DOHH2 (cell line): ENCODE measurements around the gene CLSTN1.

Source experiments
- H3F3A ChIP-seq: fragments of 200-600 bp; sonication (generic), shearing (Covaris generic); 2 replicates; pipeline ENCODE4 v1.6.0; 2016; ENCODE audit warnings: antibody characterized with exemption, mild to moderate bottlenecking; ENCODE audit not compliant: control insufficient read depth, insufficient read depth
- H3K27ac ChIP-seq: fragments of 200-600 bp; sonication (generic); 2 replicates; pipeline ENCODE4 v1.5.1; 2014; ENCODE audit warnings: low read depth, mild to moderate bottlenecking, low read length, moderate library complexity
- H3K27me3 ChIP-seq: fragments of 200-600 bp; sonication (generic); 2 replicates; pipeline ENCODE4 v1.6.1; 2014; ENCODE audit warnings: mild to moderate bottlenecking, low read length, mixed read lengths; ENCODE audit not compliant: control insufficient read depth
- H3K36me3 ChIP-seq: fragments of 200-600 bp; sonication (generic); 2 replicates; pipeline ENCODE4 v1.6.1; 2014; ENCODE audit warnings: mild to moderate bottlenecking, low read length, moderate library complexity, mixed read lengths; ENCODE audit not compliant: control insufficient read depth
- H3K4me1 ChIP-seq: fragments of 200-600 bp; sonication (generic); 2 replicates; pipeline ENCODE4 v1.6.1; 2014; ENCODE audit warnings: mild to moderate bottlenecking, low read length, mixed read lengths; ENCODE audit not compliant: control insufficient read depth
- H3K4me2 ChIP-seq: fragments of 200-600 bp; sonication (generic); 2 replicates; pipeline ENCODE4 v1.6.0; 2014; ENCODE audit warnings: mild to moderate bottlenecking, low read length, moderate library complexity
- H3K4me3 ChIP-seq: fragments of 200-600 bp; sonication (generic); 2 replicates; pipeline ENCODE4 v1.5.1; 2014; ENCODE audit warnings: mild to moderate bottlenecking, low read length, mixed read lengths
- H3K79me2 ChIP-seq: fragments of 200-600 bp; sonication (generic); 2 replicates; pipeline ENCODE4 v1.6.1; 2014; ENCODE audit warnings: mild to moderate bottlenecking, low read length, mixed read lengths; ENCODE audit not compliant: control insufficient read depth
- H3K9me2 ChIP-seq: fragments of 200-600 bp; sonication (generic); replicated peaks from 2 replicates; pipeline ENCODE4 v1.6.1; 2014; ENCODE audit warnings: mild to moderate bottlenecking, low read length, mixed read lengths; ENCODE audit not compliant: control insufficient read depth
- H3K9me3 ChIP-seq: fragments of 200-600 bp; sonication (generic); 2 replicates; pipeline ENCODE4 v1.6.1; 2014; ENCODE audit warnings: antibody characterized with exemption, low read length, mixed read lengths; ENCODE audit not compliant: control insufficient read depth, insufficient read depth
- H4K20me1 ChIP-seq: fragments of 200-600 bp; sonication (generic); 2 replicates; pipeline ENCODE4 v1.6.0; 2014; ENCODE audit warnings: low read depth, mild to moderate bottlenecking, antibody characterized with exemption, low read length, moderate library complexity; ENCODE audit not compliant: control insufficient read depth, insufficient read depth
- EZH2phosphoT487 ChIP-seq: fragments of 200-600 bp; sonication (generic); IDR thresholded peaks from 2 replicates; pipeline ENCODE4 v1.6.1; 2017; ENCODE audit warnings: borderline replicate concordance, mild to moderate bottlenecking, antibody characterized with exemption, low read length, moderate library complexity, mixed read lengths
- TF ChIP-seq, protein P1 (sequence below): fragments of 200-600 bp; sonication (generic); IDR thresholded peaks from one replicate; pipeline ENCODE4 v1.5.1; 2014; ENCODE audit warnings: antibody characterized with exemption, mild to moderate bottlenecking, low read depth, low read length; ENCODE audit not compliant: poor library complexity, severe bottlenecking

Gene CLSTN1

GRCh38 chr1:9811239-9811966 lies 12.4 kb downstream of the CLSTN1 start:
- TF ChIP-seq, protein P1, sequence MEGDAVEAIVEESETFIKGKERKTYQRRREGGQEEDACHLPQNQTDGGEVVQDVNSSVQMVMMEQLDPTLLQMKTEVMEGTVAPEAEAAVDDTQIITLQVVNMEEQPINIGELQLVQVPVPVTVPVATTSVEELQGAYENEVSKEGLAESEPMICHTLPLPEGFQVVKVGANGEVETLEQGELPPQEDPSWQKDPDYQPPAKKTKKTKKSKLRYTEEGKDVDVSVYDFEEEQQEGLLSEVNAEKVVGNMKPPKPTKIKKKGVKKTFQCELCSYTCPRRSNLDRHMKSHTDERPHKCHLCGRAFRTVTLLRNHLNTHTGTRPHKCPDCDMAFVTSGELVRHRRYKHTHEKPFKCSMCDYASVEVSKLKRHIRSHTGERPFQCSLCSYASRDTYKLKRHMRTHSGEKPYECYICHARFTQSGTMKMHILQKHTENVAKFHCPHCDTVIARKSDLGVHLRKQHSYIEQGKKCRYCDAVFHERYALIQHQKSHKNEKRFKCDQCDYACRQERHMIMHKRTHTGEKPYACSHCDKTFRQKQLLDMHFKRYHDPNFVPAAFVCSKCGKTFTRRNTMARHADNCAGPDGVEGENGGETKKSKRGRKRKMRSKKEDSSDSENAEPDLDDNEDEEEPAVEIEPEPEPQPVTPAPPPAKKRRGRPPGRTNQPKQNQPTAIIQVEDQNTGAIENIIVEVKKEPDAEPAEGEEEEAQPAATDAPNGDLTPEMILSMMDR: no peak
- no peak for TF ChIP-seq EZH2phosphoT487
- Histone ChIP-seq H3K9me2 (no peaks in the 10 kb centered on the region), H3K4me3 (no peak overlapping the region), H3F3A (peaks cover 6% of the 10 kb centered on the region), H3K36me3 (peaks cover 53% of the 10 kb centered on the region), H3K9me3 (no peaks in the 10 kb centered on the region), H3K4me1 (peaks cover 89% of the 10 kb centered on the region), H3K4me2 (no peak overlapping the region), H4K20me1 (peaks cover 13% of the 10 kb centered on the region), H3K79me2 (peaks cover 99% of the 10 kb centered on the region), H3K27me3 (no peaks in the 10 kb centered on the region), H3K27ac (no peak overlapping the region)

- Histone ChIP-seq H3K4me1 (peaks cover 83% of the 10 kb centered on the region), H4K20me1 (peaks cover 9% of the 10 kb centered on the region), H3K9me2 (no peaks in the 10 kb centered on the region), H3K4me3 (no peak overlapping the region), H3K79me2 (peaks cover 99% of the 10 kb centered on the region), H3K27ac (no peak overlapping the region), H3K36me3 (peaks cover 44% of the 10 kb centered on the region), H3F3A (no peaks in the 10 kb centered on the region; the same call in none of the 2 replicates), H3K4me2 (no peak overlapping the region), H3K27me3 (no peaks in the 10 kb centered on the region), H3K9me3 (no peaks in the 10 kb centered on the region)
- TF ChIP-seq, protein P1: no peak
- TF ChIP-seq EZH2phosphoT487: no peak
These were observed 14.7 kb downstream of the CLSTN1 start for GRCh38 chr1:9809100-9809510.

DNA sequence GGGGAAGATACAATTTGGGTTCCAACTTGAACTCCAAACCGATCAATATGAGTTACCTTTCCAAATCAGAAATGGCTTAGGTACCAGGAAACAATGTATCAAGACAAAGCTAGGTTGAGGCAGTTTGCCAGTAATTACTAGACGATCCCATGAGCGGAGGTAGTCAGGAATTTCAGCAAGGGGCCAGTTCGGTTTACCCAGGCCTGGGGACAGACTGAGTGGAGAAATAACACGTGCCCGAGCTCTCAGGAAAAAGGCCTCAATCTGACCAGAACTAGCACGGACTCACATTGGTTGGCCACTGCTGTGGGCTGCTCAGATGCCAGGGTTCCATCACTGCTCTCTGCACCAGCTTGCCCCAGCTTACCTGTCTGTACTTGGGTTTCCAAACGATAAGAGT lies 15.3 kb downstream of the CLSTN1 start:
- H4K20me1 ChIP-seq: peaks cover 9% of the 10 kb centered on the region
- H3K79me2 ChIP-seq: peaks cover 99% of the 10 kb centered on the region

More for the DNA sequence above, 15.3 kb downstream of the CLSTN1 start:
- Histone ChIP-seq H3F3A (no peaks in the 10 kb centered on the region; the same call in none of the 2 replicates), H3K27me3 (no peaks in the 10 kb centered on the region), H3K4me3 (no peak overlapping the region), H3K4me2 (no peak overlapping the region), H3K27ac (no peak overlapping the region), H3K9me3 (no peaks in the 10 kb centered on the region), H3K36me3 (peaks cover 42% of the 10 kb centered on the region), H3K4me1 (peaks cover 77% of the 10 kb centered on the region), H3K9me2 (no peaks in the 10 kb centered on the region)
- TF ChIP-seq, protein P1: no peak
- TF ChIP-seq EZH2phosphoT487: no peak
